Measurements from ENCODE around the gene LCN15. TPM values are rescaled to one million over a fixed set of nuclear protein-coding genes. Genes with fewer than 3 reads are reported as not detected.
A peak's percentile ranks its signal among the peaks of the same experiment; 100 is the strongest.

LCN15 gene
- total and polyA plus RNA-seq, 2 of the 13 experiments (the other 11 are each of a cell fraction or from before 2014, with no cell fraction given): 1.3 to 53.7 TPM

DNA sequence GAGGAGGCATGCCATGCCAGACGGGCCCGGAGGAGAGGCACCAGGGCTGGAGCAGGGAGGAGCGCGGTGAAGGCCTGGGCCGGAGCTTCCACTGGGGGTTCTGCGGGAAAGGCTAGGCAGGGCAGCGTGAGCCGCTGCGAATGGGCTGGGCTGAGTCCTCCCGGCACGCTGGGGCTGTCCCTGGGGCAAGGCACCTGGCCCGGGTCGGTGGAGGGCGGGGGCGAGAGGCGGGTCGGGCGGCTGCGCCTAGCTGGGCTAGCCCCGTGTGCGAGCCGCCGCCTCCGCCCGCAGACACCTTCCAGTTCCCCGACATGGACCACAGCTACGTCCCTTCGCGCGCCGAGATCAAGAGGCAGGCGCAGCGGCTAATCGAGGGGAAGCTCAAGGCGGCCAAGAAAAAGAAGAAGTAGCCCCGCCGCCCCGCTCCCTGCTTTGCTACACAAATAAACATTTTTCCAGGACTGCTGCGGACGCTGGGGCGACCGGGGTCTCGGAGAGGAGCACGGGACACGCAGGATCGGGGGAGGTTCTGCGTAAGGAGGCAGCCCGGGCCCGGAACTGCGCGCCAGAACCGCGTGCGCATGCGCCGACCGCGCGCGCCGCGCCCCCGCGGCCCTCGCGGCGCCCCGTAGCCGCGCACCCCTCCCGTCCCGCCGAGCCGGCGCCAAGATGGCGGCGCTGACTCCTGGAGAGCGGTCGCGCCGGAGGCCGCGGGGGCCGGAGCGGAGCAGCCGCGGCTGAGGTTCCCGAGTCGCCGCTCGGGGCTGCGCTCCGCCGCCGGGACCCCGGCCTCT, 43.2 kb upstream of the LCN15 start, which contains the start of gene RABL6 (continued):
- TF ChIP-seq RXRB (CRISPR knock-in tag; IDR thresholded peaks at IDR 0.05; ENCODE audit: borderline replicate concordance): no peak
- TF ChIP-seq ZNF496 (CRISPR knock-in tag; IDR thresholded peaks at IDR 0.05; ENCODE audit: insufficient replicate concordance): no peak
- TF ChIP-seq ZNF24 (IDR thresholded peaks at IDR 0.05): no peak
- TF ChIP-seq, protein P1, sequence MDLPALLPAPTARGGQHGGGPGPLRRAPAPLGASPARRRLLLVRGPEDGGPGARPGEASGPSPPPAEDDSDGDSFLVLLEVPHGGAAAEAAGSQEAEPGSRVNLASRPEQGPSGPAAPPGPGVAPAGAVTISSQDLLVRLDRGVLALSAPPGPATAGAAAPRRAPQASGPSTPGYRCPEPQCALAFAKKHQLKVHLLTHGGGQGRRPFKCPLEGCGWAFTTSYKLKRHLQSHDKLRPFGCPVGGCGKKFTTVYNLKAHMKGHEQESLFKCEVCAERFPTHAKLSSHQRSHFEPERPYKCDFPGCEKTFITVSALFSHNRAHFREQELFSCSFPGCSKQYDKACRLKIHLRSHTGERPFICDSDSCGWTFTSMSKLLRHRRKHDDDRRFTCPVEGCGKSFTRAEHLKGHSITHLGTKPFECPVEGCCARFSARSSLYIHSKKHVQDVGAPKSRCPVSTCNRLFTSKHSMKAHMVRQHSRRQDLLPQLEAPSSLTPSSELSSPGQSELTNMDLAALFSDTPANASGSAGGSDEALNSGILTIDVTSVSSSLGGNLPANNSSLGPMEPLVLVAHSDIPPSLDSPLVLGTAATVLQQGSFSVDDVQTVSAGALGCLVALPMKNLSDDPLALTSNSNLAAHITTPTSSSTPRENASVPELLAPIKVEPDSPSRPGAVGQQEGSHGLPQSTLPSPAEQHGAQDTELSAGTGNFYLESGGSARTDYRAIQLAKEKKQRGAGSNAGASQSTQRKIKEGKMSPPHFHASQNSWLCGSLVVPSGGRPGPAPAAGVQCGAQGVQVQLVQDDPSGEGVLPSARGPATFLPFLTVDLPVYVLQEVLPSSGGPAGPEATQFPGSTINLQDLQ (CRISPR knock-in tag; IDR thresholded peaks at IDR 0.05): peak; percentile 28; the same call in 1 of the 2 replicates
- no peak for TF ChIP-seq ZKSCAN1 (IDR thresholded peaks at IDR 0.05; ENCODE audit: low read length)
- TF ChIP-seq BORCS8-MEF2B (CRISPR knock-in tag; IDR thresholded peaks at IDR 0.05): no peak
- TF ChIP-seq ZFP36L1 (CRISPR knock-in tag; IDR thresholded peaks at IDR 0.05): no peak
- no peak for TF ChIP-seq PRMT3 (CRISPR knock-in tag; IDR thresholded peaks at IDR 0.05; ENCODE audit: borderline replicate concordance, low read depth)
- TF ChIP-seq FLYWCH1 (CRISPR knock-in tag; IDR thresholded peaks at IDR 0.05): no peak
- peak; percentile 31; the same call in 1 of the 2 replicates for TF ChIP-seq ZNF773 (CRISPR knock-in tag; IDR thresholded peaks at IDR 0.05; ENCODE audit: borderline replicate concordance)
- TF ChIP-seq, protein P2, sequence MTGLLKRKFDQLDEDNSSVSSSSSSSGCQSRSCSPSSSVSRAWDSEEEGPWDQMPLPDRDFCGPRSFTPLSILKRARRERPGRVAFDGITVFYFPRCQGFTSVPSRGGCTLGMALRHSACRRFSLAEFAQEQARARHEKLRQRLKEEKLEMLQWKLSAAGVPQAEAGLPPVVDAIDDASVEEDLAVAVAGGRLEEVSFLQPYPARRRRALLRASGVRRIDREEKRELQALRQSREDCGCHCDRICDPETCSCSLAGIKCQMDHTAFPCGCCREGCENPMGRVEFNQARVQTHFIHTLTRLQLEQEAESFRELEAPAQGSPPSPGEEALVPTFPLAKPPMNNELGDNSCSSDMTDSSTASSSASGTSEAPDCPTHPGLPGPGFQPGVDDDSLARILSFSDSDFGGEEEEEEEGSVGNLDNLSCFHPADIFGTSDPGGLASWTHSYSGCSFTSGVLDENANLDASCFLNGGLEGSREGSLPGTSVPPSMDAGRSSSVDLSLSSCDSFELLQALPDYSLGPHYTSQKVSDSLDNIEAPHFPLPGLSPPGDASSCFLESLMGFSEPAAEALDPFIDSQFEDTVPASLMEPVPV (CRISPR knock-in tag; IDR thresholded peaks at IDR 0.05): peak; percentile 85
- TF ChIP-seq GFI1 (CRISPR knock-in tag; IDR thresholded peaks at IDR 0.05; ENCODE audit: borderline replicate concordance): no peak
- TF ChIP-seq, protein P3, sequence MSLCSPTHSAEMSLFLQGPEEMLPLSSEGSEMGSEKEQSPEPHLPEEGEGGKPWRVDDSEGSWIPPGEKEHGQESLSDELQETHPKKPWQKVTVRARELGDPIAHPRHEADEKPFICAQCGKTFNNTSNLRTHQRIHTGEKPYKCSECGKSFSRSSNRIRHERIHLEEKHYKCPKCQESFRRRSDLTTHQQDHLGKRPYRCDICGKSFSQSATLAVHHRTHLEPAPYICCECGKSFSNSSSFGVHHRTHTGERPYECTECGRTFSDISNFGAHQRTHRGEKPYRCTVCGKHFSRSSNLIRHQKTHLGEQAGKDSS (CRISPR knock-in tag; IDR thresholded peaks at IDR 0.05; ENCODE audit: borderline replicate concordance, low read depth): 0 out of 2 replicates have a peak, but pooled peaks have one; percentile 27
- TF ChIP-seq RFX5 (IDR thresholded peaks at IDR 0.05; ENCODE audit: low read depth, low read length): no peak
- peak; percentile 87; the same call in 1 of the 2 replicates for TF ChIP-seq ZNF772 (CRISPR knock-in tag; IDR thresholded peaks at IDR 0.05)
- TF ChIP-seq, protein P4, sequence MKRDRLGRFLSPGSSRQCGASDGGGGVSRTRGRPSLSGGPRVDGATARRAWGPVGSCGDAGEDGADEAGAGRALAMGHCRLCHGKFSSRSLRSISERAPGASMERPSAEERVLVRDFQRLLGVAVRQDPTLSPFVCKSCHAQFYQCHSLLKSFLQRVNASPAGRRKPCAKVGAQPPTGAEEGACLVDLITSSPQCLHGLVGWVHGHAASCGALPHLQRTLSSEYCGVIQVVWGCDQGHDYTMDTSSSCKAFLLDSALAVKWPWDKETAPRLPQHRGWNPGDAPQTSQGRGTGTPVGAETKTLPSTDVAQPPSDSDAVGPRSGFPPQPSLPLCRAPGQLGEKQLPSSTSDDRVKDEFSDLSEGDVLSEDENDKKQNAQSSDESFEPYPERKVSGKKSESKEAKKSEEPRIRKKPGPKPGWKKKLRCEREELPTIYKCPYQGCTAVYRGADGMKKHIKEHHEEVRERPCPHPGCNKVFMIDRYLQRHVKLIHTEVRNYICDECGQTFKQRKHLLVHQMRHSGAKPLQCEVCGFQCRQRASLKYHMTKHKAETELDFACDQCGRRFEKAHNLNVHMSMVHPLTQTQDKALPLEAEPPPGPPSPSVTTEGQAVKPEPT (CRISPR knock-in tag; IDR thresholded peaks at IDR 0.05; ENCODE audit: low read depth): no peak
- TF ChIP-seq, protein P5, sequence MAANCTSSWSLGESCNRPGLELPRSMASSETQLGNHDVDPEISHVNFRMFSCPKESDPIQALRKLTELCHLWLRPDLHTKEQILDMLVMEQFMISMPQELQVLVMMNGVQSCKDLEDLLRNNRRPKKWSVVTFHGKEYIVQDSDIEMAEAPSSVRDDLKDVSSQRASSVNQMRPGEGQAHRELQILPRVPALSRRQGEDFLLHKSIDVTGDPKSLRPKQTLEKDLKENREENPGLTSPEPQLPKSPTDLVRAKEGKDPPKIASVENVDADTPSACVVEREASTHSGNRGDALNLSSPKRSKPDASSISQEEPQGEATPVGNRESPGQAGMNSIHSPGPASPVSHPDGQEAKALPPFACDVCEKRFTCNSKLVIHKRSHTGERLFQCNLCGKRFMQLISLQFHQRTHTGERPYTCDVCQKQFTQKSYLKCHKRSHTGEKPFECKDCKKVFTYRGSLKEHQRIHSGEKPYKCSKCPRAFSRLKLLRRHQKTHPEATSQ (CRISPR knock-in tag; IDR thresholded peaks at IDR 0.05; ENCODE audit: borderline replicate concordance): no peak
